Neural progenitor cell (in vitro differentiated cells): ENCODE data around the gene CREG2. TPM values are rescaled to one million over a fixed set of nuclear protein-coding genes. Genes with fewer than 3 reads are reported as not detected.
A peak's percentile ranks its signal among the peaks of the same experiment; 100 is the strongest.

ENCODE experiments used
- DNase-seq: peaks from one replicate; pipeline ENCODE4 v3.0.0-alpha.2; 2016; ENCODE audit warnings: low spot score
- H2AFZ ChIP-seq: fragments of 200-600 bp; sonication (generic); replicated peaks from 2 replicates; pipeline ENCODE4 v1.6.1; 2016; ENCODE audit warnings: antibody characterized with exemption
- H3F3A ChIP-seq: fragments of 200-600 bp; sonication (generic); 2 replicates; pipeline ENCODE4 v1.6.1; 2016; ENCODE audit warnings: antibody characterized with exemption, low read depth
- H3K27ac ChIP-seq: fragments of 200-600 bp; sonication (generic); 2 replicates; pipeline ENCODE4 v1.5.1; 2016; ENCODE audit warnings: mild to moderate bottlenecking
- H3K27me3 ChIP-seq: fragments of 200-600 bp; sonication (generic); 2 replicates; pipeline ENCODE4 v1.6.1; 2016; ENCODE audit warnings: mild to moderate bottlenecking, moderate library complexity
- H3K36me3 ChIP-seq: fragments of 200-600 bp; sonication (generic); 2 replicates; pipeline ENCODE4 v1.5.1; 2016
- H3K4me1 ChIP-seq: fragments of 200-600 bp; sonication (generic); 2 replicates; pipeline ENCODE4 v1.6.1; 2016; ENCODE audit warnings: mixed run types
- H3K4me2 ChIP-seq: fragments of 200-600 bp; sonication (generic); 2 replicates; pipeline ENCODE4 v1.6.1; 2016
- H3K4me3 ChIP-seq: fragments of 200-600 bp; sonication (generic); 2 replicates; pipeline ENCODE4 v1.5.1; 2016
- H3K79me2 ChIP-seq: fragments of 200-600 bp; sonication (generic); 2 replicates; pipeline ENCODE4 v1.6.1; 2016; ENCODE audit warnings: low read depth
- H3K9ac ChIP-seq: fragments of 200-600 bp; sonication (generic); 2 replicates; pipeline ENCODE4 v1.6.1; 2016
- H3K9me3 ChIP-seq: fragments of 200-600 bp; sonication (generic); 2 replicates; pipeline ENCODE4 v1.5.1; 2016; ENCODE audit warnings: low read depth
- H4K20me1 ChIP-seq: fragments of 200-600 bp; sonication (generic); 2 replicates; pipeline ENCODE4 v1.6.1; 2016; ENCODE audit warnings: low read depth
- H3K27ac Mint-ChIP-seq: 3 replicates; pipeline ENCODE4 v1.8.0; 2021; ENCODE audit warnings: mixed read lengths
- H3K27me3 Mint-ChIP-seq: 2 replicates; pipeline ENCODE4 v1.8.0; 2022; ENCODE audit warnings: low read depth, mild to moderate bottlenecking, inconsistent platforms, moderate library complexity, mixed read lengths; ENCODE audit not compliant: insufficient read depth
- H3K36me3 Mint-ChIP-seq: 3 replicates; pipeline ENCODE4 v1.8.0; 2021; ENCODE audit warnings: mixed read lengths
- H3K4me1 Mint-ChIP-seq: 3 replicates; pipeline ENCODE4 v1.8.0; 2021; ENCODE audit warnings: mixed read lengths
- H3K4me3 Mint-ChIP-seq: 3 replicates; pipeline ENCODE4 v1.8.0; 2021; ENCODE audit warnings: mild to moderate bottlenecking, moderate library complexity, mixed read lengths
- H3K9me3 Mint-ChIP-seq: 3 replicates; pipeline ENCODE4 v1.8.0; 2020; ENCODE audit warnings: mixed read lengths
- CTCF ChIP-seq: fragments of 200-600 bp; sonication (generic); IDR thresholded peaks from 2 replicates; pipeline ENCODE4 v1.5.1; 2017; ENCODE audit warnings: antibody characterized with exemption, mild to moderate bottlenecking
- EZH2 ChIP-seq: fragments of 200-600 bp; sonication (generic); IDR thresholded peaks from 2 replicates; pipeline ENCODE4 v1.6.1; 2017; ENCODE audit warnings: antibody characterized with exemption, mild to moderate bottlenecking, moderate library complexity
- EZH2phosphoT487 ChIP-seq: fragments of 200-600 bp; sonication (generic); IDR thresholded peaks from 2 replicates; pipeline ENCODE4 v1.6.1; 2017; ENCODE audit warnings: antibody characterized with exemption
- total RNA-seq: library from RNA; depleted of rRNA; stranded (reverse); fragments of >200 nt; gene quantifications from 2 replicates; pipeline ENCODE4 v1.2.3, GENCODE V29; 2015; ENCODE audit warnings: low replicate concordance

Gene CREG2
- total RNA-seq: 0.28 TPM in 1 of 2 replicates, not detected in the other

GRCh38 chr2:101387151-101387834, at the start of gene CREG2:
Gene CREG2 (minus strand): TSS chr2:101387503. CDS start chr2:101387457, 46 bp downstream.
- Mint-ChIP-seq H3K27ac (no peak within 1 kb of the TSS), H3K4me1 (peaks cover 19% of the 10 kb centered on the region), H3K36me3 (no peaks in the 10 kb centered on the region), H3K9me3 (no peaks in the 10 kb centered on the region), H3K4me3 (peak within 1 kb of the TSS; percentile 84), H3K27me3 (peaks cover 37% of the 10 kb centered on the region)
- Histone ChIP-seq H3K9ac (no peak within 1 kb of the TSS), H4K20me1 (no peaks in the 10 kb centered on the region), H3K9me3 (no peaks in the 10 kb centered on the region), H3K36me3 (no peaks in the 10 kb centered on the region), H3K4me3 (peak within 1 kb of the TSS; percentile 72), H3K79me2 (no peaks in the 10 kb centered on the region), H3K27ac (no peak within 1 kb of the TSS), H2AFZ (peak within 1 kb of the TSS; percentile 100), H3K4me1 (no peaks in the 10 kb centered on the region), H3K27me3 (peaks cover 58% of the 10 kb centered on the region), H3F3A (peaks cover 5% of the 10 kb centered on the region), H3K4me2 (peak within 1 kb of the TSS; percentile 100)
- DNase-seq: peak; percentile 91
- TF ChIP-seq EZH2phosphoT487 (no peak), CTCF (peak; percentile 65), EZH2 (peak; percentile 71)

GRCh38 chr2:101435001-101435862, 47.9 kb upstream of the CREG2 start:
- Mint-ChIP-seq H3K27me3 (peaks cover 6% of the 10 kb centered on the region), H3K36me3 (no peaks in the 10 kb centered on the region), H3K4me3 (peak overlapping the region; percentile 46), H3K4me1 (peaks cover 24% of the 10 kb centered on the region), H3K27ac (peak overlapping the region; percentile 91), H3K9me3 (no peaks in the 10 kb centered on the region)
- Histone ChIP-seq H3K4me1 (peaks cover 17% of the 10 kb centered on the region), H3K27ac (no peak overlapping the region), H3K4me3 (peak overlapping the region; percentile 25), H3K9me3 (no peaks in the 10 kb centered on the region), H3K79me2 (no peaks in the 10 kb centered on the region), H4K20me1 (no peaks in the 10 kb centered on the region), H3K9ac (no peak overlapping the region), H2AFZ (peak overlapping the region; percentile 93), H3K27me3 (peaks cover 18% of the 10 kb centered on the region), H3K4me2 (peak overlapping the region; percentile 63), H3F3A (peaks cover 8% of the 10 kb centered on the region), H3K36me3 (no peaks in the 10 kb centered on the region)
- TF ChIP-seq EZH2phosphoT487: peak; percentile 42
- no peak for TF ChIP-seq EZH2
- TF ChIP-seq CTCF: no peak
- peak; percentile 93 for DNase-seq

GRCh38 chr2:101433465-101433864, 46.2 kb upstream of the CREG2 start:
- Mint-ChIP-seq H3K4me3 (no peak overlapping the region), H3K27ac (no peak overlapping the region), H3K4me1 (peaks cover 24% of the 10 kb centered on the region), H3K36me3 (no peaks in the 10 kb centered on the region), H3K27me3 (peaks cover 6% of the 10 kb centered on the region), H3K9me3 (no peaks in the 10 kb centered on the region)
- Histone ChIP-seq H3K4me2 (no peak overlapping the region), H3F3A (peaks cover 8% of the 10 kb centered on the region), H3K4me3 (no peak overlapping the region), H4K20me1 (no peaks in the 10 kb centered on the region), H3K27ac (no peak overlapping the region), H3K4me1 (peaks cover 17% of the 10 kb centered on the region), H3K36me3 (no peaks in the 10 kb centered on the region), H3K9ac (no peak overlapping the region), H3K79me2 (no peaks in the 10 kb centered on the region), H2AFZ (no peak overlapping the region), H3K27me3 (peaks cover 18% of the 10 kb centered on the region), H3K9me3 (no peaks in the 10 kb centered on the region)
- no peak for DNase-seq
- TF ChIP-seq EZH2phosphoT487 (no peak), CTCF (no peak)
